Skeletal muscle satellite cell (primary cell): ENCODE data around the gene LGALS3BP.

Source experiments
- H3K27me3 ChIP-seq: 2 replicates; pipeline ENCODE4 v1.7.0; 2013; ENCODE audit warnings: low read length; ENCODE audit not compliant: control insufficient read depth, insufficient read depth
- H3K36me3 ChIP-seq: 2 replicates; pipeline ENCODE4 v1.7.0; 2013; ENCODE audit warnings: mild to moderate bottlenecking, control low read depth, low read length; ENCODE audit not compliant: insufficient read depth
- H3K4me1 ChIP-seq: 2 replicates; pipeline ENCODE4 v1.7.0; 2013; ENCODE audit warnings: low read length; ENCODE audit not compliant: control insufficient read depth, insufficient read depth
- H3K4me2 ChIP-seq: 2 replicates; pipeline ENCODE4 v1.7.0; 2013; ENCODE audit warnings: mild to moderate bottlenecking, low read length
- H3K4me3 ChIP-seq: 2 replicates; pipeline ENCODE4 v1.7.0; 2013; ENCODE audit warnings: low read length
- H3K9ac ChIP-seq: 2 replicates; pipeline ENCODE4 v1.7.0; 2013; ENCODE audit warnings: mild to moderate bottlenecking, low read depth, low read length, moderate library complexity
- H3K9me3 ChIP-seq: replicated peaks from 2 replicates; pipeline ENCODE4 v1.7.0; 2013; ENCODE audit warnings: mild to moderate bottlenecking, control low read depth, low read length

The LGALS3BP gene

GRCh38 chr17:78935419-78936323, 44.1 kb downstream of the LGALS3BP start:
- H3K9me3 ChIP-seq, result no peaks in the 10 kb centered on the region
- peak overlapping the region; percentile 83 for H3K4me2 ChIP-seq
- H3K36me3 ChIP-seq, result no peaks in the 10 kb centered on the region
- H3K4me1 ChIP-seq, result peaks cover 56% of the 10 kb centered on the region
- no peaks in the 10 kb centered on the region for H3K27me3 ChIP-seq
- H3K9ac ChIP-seq, result peak overlapping the region; percentile 82
- H3K4me3 ChIP-seq, result peak overlapping the region; percentile 50

- peak overlapping the region; percentile 50 for H3K4me3 ChIP-seq
- no peaks in the 10 kb centered on the region for H3K9me3 ChIP-seq
- H3K4me1 ChIP-seq, result peaks cover 48% of the 10 kb centered on the region
- H3K27me3 ChIP-seq, result no peaks in the 10 kb centered on the region
- peak overlapping the region; percentile 78 for H3K9ac ChIP-seq
- H3K36me3 ChIP-seq, result no peaks in the 10 kb centered on the region
- H3K4me2 ChIP-seq, result peak overlapping the region; percentile 83
These were observed 44.9 kb downstream of the LGALS3BP start for GRCh38 chr17:78934681-78935418.

GRCh38 chr17:78933959-78934568, 45.7 kb downstream of the LGALS3BP start:
- peaks cover 40% of the 10 kb centered on the region for H3K4me1 ChIP-seq
- H3K4me3 ChIP-seq, result peak overlapping the region; percentile 61
- H3K27me3 ChIP-seq, result no peaks in the 10 kb centered on the region

GRCh38 chr17:78933025-78933958, 46.4 kb downstream of the LGALS3BP start:
- Histone ChIP-seq H3K27me3 (no peaks in the 10 kb centered on the region), H3K4me1 (peaks cover 40% of the 10 kb centered on the region), H3K9me3 (no peaks in the 10 kb centered on the region), H3K4me3 (peak overlapping the region; percentile 61), H3K4me2 (peak overlapping the region; percentile 83), H3K36me3 (no peaks in the 10 kb centered on the region), H3K9ac (peak overlapping the region; percentile 78)

More at GRCh38 chr17:78933959-78934568, 45.7 kb downstream of the LGALS3BP start:
- H3K4me2 ChIP-seq, result peak overlapping the region; percentile 83
- peak overlapping the region; percentile 78 for H3K9ac ChIP-seq
- H3K9me3 ChIP-seq, result no peaks in the 10 kb centered on the region
- H3K36me3 ChIP-seq, result no peaks in the 10 kb centered on the region

- Histone ChIP-seq H3K4me3 (no peak overlapping the region), H3K9ac (no peak overlapping the region), H3K27me3 (no peaks in the 10 kb centered on the region), H3K36me3 (no peaks in the 10 kb centered on the region), H3K4me1 (peaks cover 32% of the 10 kb centered on the region), H3K9me3 (no peaks in the 10 kb centered on the region), H3K4me2 (no peak overlapping the region)
These were observed 49.6 kb downstream of the LGALS3BP start for GRCh38 chr17:78929908-78930775.

- Histone ChIP-seq H3K4me3 (peak overlapping the region; percentile 77), H3K9me3 (no peaks in the 10 kb centered on the region), H3K4me2 (peak overlapping the region; percentile 96), H3K27me3 (no peaks in the 10 kb centered on the region), H3K9ac (peak overlapping the region; percentile 87), H3K4me1 (peaks cover 34% of the 10 kb centered on the region), H3K36me3 (no peaks in the 10 kb centered on the region)
These were observed 53.8 kb downstream of the LGALS3BP start for GRCh38 chr17:78925662-78926555.

- H3K9ac ChIP-seq, result peak within 1 kb of the TSS; percentile 87
- no peaks in the 10 kb centered on the region for H3K9me3 ChIP-seq
- H3K36me3 ChIP-seq, result no peaks in the 10 kb centered on the region
- H3K4me2 ChIP-seq, result peak within 1 kb of the TSS; percentile 100
- H3K4me3 ChIP-seq, result peak within 1 kb of the TSS; percentile 84
- H3K4me1 ChIP-seq, result peaks cover 34% of the 10 kb centered on the region
- H3K27me3 ChIP-seq, result no peaks in the 10 kb centered on the region
These were observed 54.5 kb downstream of the LGALS3BP start, which contains the start of gene TIMP2 for GRCh38 chr17:78925234-78925633. TSS of gene TIMP2 (minus strand) at chr17:78925387. CDS start at chr17:78925088, 299 bp downstream.

GRCh38 chr17:78924481-78925151, 55.1 kb downstream of the LGALS3BP start:
- H3K9me3 ChIP-seq, result no peaks in the 10 kb centered on the region
- peaks cover 34% of the 10 kb centered on the region for H3K4me1 ChIP-seq
- H3K4me3 ChIP-seq, result peak overlapping the region; percentile 84
- peak overlapping the region; percentile 100 for H3K4me2 ChIP-seq
- peak overlapping the region; percentile 87 for H3K9ac ChIP-seq
- H3K27me3 ChIP-seq, result no peaks in the 10 kb centered on the region
- H3K36me3 ChIP-seq, result no peaks in the 10 kb centered on the region
